HL-60 (cell line): ENCODE measurements around the gene DPP6.

Source experiments
- GABPA ChIP-seq: IDR thresholded peaks from 2 replicates; pipeline ENCODE4 v1.6.1; 2012; ENCODE audit warnings: low read depth
- POLR2AphosphoS5 ChIP-seq: IDR thresholded peaks from 2 replicates; pipeline ENCODE4 v1.6.1; 2012; ENCODE audit warnings: low read depth
- REST ChIP-seq: IDR thresholded peaks from 2 replicates; pipeline ENCODE4 v1.6.1; 2012; ENCODE audit warnings: low read depth; ENCODE audit not compliant: insufficient replicate concordance
- SPI1 ChIP-seq: IDR thresholded peaks from 2 replicates; pipeline ENCODE4 v1.6.1; 2012; ENCODE audit warnings: low read depth, mild to moderate bottlenecking, borderline replicate concordance
- TF ChIP-seq, protein P1 (sequence below): IDR thresholded peaks from one replicate; pipeline ENCODE4 v1.5.1; 2011; ENCODE audit warnings: low read length, control low read depth, inconsistent platforms; ENCODE audit not compliant: insufficient read depth

DNA sequence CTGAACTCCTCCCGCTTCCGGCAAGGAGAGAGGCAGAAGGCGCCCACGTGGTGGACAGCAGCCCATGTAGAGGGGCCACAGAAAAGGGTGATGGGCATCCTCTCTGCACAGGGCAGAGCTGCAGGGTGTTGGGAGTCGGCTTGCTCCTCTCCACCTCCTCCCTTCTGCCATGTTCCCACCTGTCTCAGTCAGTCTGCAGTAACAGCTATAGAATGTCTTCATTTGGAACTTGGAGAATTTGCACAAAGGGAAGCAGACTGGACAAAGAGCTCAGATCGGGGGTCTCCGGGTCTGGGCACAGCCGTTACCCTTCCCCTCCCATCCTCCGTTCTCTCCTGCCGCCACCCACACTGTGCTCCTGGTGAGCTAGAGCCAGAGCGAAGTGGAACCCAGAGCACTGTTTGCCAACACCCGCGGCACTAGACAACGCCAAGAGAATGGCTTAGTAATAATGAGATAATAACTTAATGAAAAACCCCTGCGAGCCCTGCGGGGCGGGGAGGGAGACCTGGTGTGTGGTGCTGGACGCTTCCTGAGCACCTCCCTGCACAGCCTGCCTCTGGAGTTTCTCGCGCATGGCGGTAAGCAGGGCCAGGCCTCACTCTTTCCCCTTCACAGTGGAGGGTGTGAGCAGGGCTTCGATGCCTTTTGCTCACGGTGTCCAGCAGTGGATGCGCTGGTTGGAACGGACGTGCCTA, 696.0 kb downstream of the DPP6 start:
- TF ChIP-seq, protein P1, sequence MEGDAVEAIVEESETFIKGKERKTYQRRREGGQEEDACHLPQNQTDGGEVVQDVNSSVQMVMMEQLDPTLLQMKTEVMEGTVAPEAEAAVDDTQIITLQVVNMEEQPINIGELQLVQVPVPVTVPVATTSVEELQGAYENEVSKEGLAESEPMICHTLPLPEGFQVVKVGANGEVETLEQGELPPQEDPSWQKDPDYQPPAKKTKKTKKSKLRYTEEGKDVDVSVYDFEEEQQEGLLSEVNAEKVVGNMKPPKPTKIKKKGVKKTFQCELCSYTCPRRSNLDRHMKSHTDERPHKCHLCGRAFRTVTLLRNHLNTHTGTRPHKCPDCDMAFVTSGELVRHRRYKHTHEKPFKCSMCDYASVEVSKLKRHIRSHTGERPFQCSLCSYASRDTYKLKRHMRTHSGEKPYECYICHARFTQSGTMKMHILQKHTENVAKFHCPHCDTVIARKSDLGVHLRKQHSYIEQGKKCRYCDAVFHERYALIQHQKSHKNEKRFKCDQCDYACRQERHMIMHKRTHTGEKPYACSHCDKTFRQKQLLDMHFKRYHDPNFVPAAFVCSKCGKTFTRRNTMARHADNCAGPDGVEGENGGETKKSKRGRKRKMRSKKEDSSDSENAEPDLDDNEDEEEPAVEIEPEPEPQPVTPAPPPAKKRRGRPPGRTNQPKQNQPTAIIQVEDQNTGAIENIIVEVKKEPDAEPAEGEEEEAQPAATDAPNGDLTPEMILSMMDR, result no peak
- TF ChIP-seq POLR2AphosphoS5, result no peak
- TF ChIP-seq REST, result no peak
- no peak for TF ChIP-seq GABPA
- TF ChIP-seq SPI1, result no peak
